ENCODE data around the gene DYNLT4.

- no peak for TF ChIP-seq TAF1 (IDR thresholded peaks at IDR 0.05; ENCODE audit: low read depth, low read length)
- TF ChIP-seq POLR2AphosphoS5 (IDR thresholded peaks at IDR 0.05; ENCODE audit: low read depth, low read length): no peak
These were observed 42.5 kb upstream of the DYNLT4 start for GRCh38 chr1:44849575-44850132.
